HepG2 (cell line): ENCODE results near the gene HNRNPL.

Experiments
- PHB2 ChIP-seq: fragments of 450-650 bp; IDR thresholded peaks from 2 replicates; pipeline ENCODE4 v1.6.1; 2018; ENCODE audit not compliant: partially characterized antibody
- TAF1 ChIP-seq: sonication (generic); formaldehyde crosslinking; IDR thresholded peaks from 2 replicates; pipeline ENCODE4 v1.4.0; 2020; ENCODE audit warnings: missing genetic modification reagents
- ZNF274 ChIP-seq: sonication (generic); formaldehyde crosslinking; IDR thresholded peaks from 2 replicates; pipeline ENCODE4 v1.5.1; 2020; ENCODE audit warnings: mild to moderate bottlenecking, missing genetic modification reagents

- TF ChIP-seq ZNF274 (CRISPR knock-in tag) (no peak), PHB2 (no peak), TAF1 (no peak)
Measured at GRCh38 chr19:38801359-38802095, 48.3 kb downstream of the HNRNPL start.
